H9 (cell line): ENCODE results near the gene RAD54L. TPM values are rescaled to one million over a fixed set of nuclear protein-coding genes. Genes with fewer than 3 reads are reported as not detected.
"Not testable (repeated sequence)": the region's sequence is repeated elsewhere in the genome, so short reads cannot be mapped to it uniquely, and the experiment has no call there.

Experiments used
- DNase-seq: peaks from one replicate; pipeline ENCODE4 v3.0.0-alpha.2; 2017
- H2AFZ ChIP-seq: one replicate; pipeline ENCODE4 v1.6.1; 2013; ENCODE audit warnings: mild to moderate bottlenecking, low read length, control low read depth, moderate library complexity
- H2AK5ac ChIP-seq: 2 replicates; pipeline ENCODE4 v1.6.1; 2013; ENCODE audit warnings: low read length, control low read depth, mixed read lengths; ENCODE audit not compliant: insufficient read length
- H2BK120ac ChIP-seq: one replicate; pipeline ENCODE4 v1.6.1; 2013; ENCODE audit warnings: low read depth, mild to moderate bottlenecking, low read length, control low read depth, inconsistent platforms; ENCODE audit not compliant: poor library complexity, severe bottlenecking
- H2BK12ac ChIP-seq: 2 replicates; pipeline ENCODE4 v1.6.1; 2013; ENCODE audit warnings: low read length, control low read depth, mixed read lengths, low read depth; ENCODE audit not compliant: insufficient read length
- H2BK15ac ChIP-seq: 2 replicates; pipeline ENCODE4 v1.6.1; 2013; ENCODE audit warnings: low read depth, low read length, control low read depth
- H2BK20ac ChIP-seq: one replicate; pipeline ENCODE4 v1.6.1; 2013; ENCODE audit warnings: low read depth, mild to moderate bottlenecking, low read length, control low read depth, inconsistent platforms; ENCODE audit not compliant: poor library complexity, severe bottlenecking
- H2BK5ac ChIP-seq: 2 replicates; pipeline ENCODE4 v1.6.1; 2013; ENCODE audit warnings: low read length, control low read depth, mixed read lengths; ENCODE audit not compliant: insufficient read length
- H3K14ac ChIP-seq: 2 replicates; pipeline ENCODE4 v1.6.1; 2013; ENCODE audit warnings: low read length, control low read depth; ENCODE audit not compliant: insufficient read depth
- H3K18ac ChIP-seq: 2 replicates; pipeline ENCODE4 v1.6.1; 2013; ENCODE audit warnings: low read depth, mild to moderate bottlenecking, mixed read lengths, low read length, control low read depth; ENCODE audit not compliant: insufficient read length
- H3K23ac ChIP-seq: 2 replicates; pipeline ENCODE4 v1.6.1; 2013; ENCODE audit warnings: low read length, control low read depth, mixed read lengths, low read depth; ENCODE audit not compliant: insufficient read length
- H3K23me2 ChIP-seq: 2 replicates; pipeline ENCODE4 v1.6.1; 2013; ENCODE audit warnings: low read depth, mild to moderate bottlenecking, mixed read lengths, low read length, control low read depth; ENCODE audit not compliant: insufficient read length, poor library complexity, severe bottlenecking
- H3K27ac ChIP-seq: 2 replicates; pipeline ENCODE4 v1.5.1; 2013; ENCODE audit warnings: low read length, control low read depth, mixed read lengths, low read depth; ENCODE audit not compliant: insufficient read length
- H3K27me3 ChIP-seq: 2 replicates; pipeline ENCODE4 v1.6.1; 2013; ENCODE audit warnings: low read length, control low read depth, inconsistent platforms; ENCODE audit not compliant: insufficient read depth
- H3K4ac ChIP-seq: 2 replicates; pipeline ENCODE4 v1.6.1; 2013; ENCODE audit warnings: low read depth, mild to moderate bottlenecking, control low read depth, inconsistent platforms, low read length, moderate library complexity
- H3K4me1 ChIP-seq: 2 replicates; pipeline ENCODE4 v1.6.1; 2013; ENCODE audit warnings: low read length, control low read depth, inconsistent platforms; ENCODE audit not compliant: insufficient read depth
- H3K4me2 ChIP-seq: 2 replicates; pipeline ENCODE4 v1.6.1; 2013; ENCODE audit warnings: low read length, control low read depth, mixed read lengths; ENCODE audit not compliant: insufficient read length, insufficient read depth
- H3K56ac ChIP-seq: 2 replicates; pipeline ENCODE4 v1.6.1; 2013; ENCODE audit warnings: low read depth, mild to moderate bottlenecking, mixed read lengths, low read length, control low read depth; ENCODE audit not compliant: insufficient read length
- H3K79me1 ChIP-seq: 2 replicates; pipeline ENCODE4 v1.6.1; 2013; ENCODE audit warnings: low read depth, mild to moderate bottlenecking, moderate library complexity, low read length, control low read depth, inconsistent platforms; ENCODE audit not compliant: insufficient read depth, poor library complexity, severe bottlenecking
- H3K79me2 ChIP-seq: 2 replicates; pipeline ENCODE4 v1.6.1; 2013; ENCODE audit warnings: low read length, control low read depth, inconsistent platforms; ENCODE audit not compliant: insufficient read depth
- H3K9ac ChIP-seq: 2 replicates; pipeline ENCODE4 v1.6.1; 2013; ENCODE audit warnings: low read length, control low read depth, mixed read lengths; ENCODE audit not compliant: insufficient read length; ENCODE audit errors: extremely low read depth
- H3K9me3 ChIP-seq: one replicate; pipeline ENCODE4 v1.6.1; 2013; ENCODE audit warnings: low read depth, low read length, inconsistent platforms; ENCODE audit not compliant: control insufficient read depth
- H3T11ph ChIP-seq: one replicate; pipeline ENCODE4 v1.6.1; 2013; ENCODE audit warnings: mild to moderate bottlenecking, low read length, control low read depth, inconsistent platforms
- H4K20me1 ChIP-seq: one replicate; pipeline ENCODE4 v1.6.1; 2013; ENCODE audit not compliant: control insufficient read depth, insufficient read length, insufficient read depth
- H4K5ac ChIP-seq: 2 replicates; pipeline ENCODE4 v1.6.1; 2013; ENCODE audit warnings: low read depth, mild to moderate bottlenecking, mixed read lengths, low read length, control low read depth; ENCODE audit not compliant: insufficient read length
- H4K8ac ChIP-seq: replicated peaks from 2 replicates; pipeline ENCODE4 v1.6.1; 2013; ENCODE audit warnings: low read length, control low read depth, mixed read lengths, low read depth; ENCODE audit not compliant: insufficient read length
- H4K91ac ChIP-seq: 2 replicates; pipeline ENCODE4 v1.6.1; 2013; ENCODE audit warnings: low read depth, mild to moderate bottlenecking, moderate library complexity, mixed read lengths, low read length, control low read depth; ENCODE audit not compliant: insufficient read length
- H3K27ac Mint-ChIP-seq, 3 experiments: 2 replicates in 2 of 3; 3 replicates in 1 of 3; pipeline ENCODE4 v1.8.0; 2020 to 2021; ENCODE audit warnings: mixed read lengths in 3 of 3, mild to moderate bottlenecking in 1 of 3, moderate library complexity in 1 of 3
- H3K27me3 Mint-ChIP-seq: 2 replicates; pipeline ENCODE4 v1.8.0; 2021; ENCODE audit warnings: low read depth, mild to moderate bottlenecking, moderate library complexity, mixed read lengths
- H3K36me3 Mint-ChIP-seq, 3 experiments: 2 replicates in 2 of 3; 3 replicates in 1 of 3; pipeline ENCODE4 v1.8.0; 2020 to 2021; ENCODE audit warnings: low read depth in 3 of 3, mixed read lengths in 3 of 3; ENCODE audit not compliant: insufficient read depth in 1 of 3
- H3K4me1 Mint-ChIP-seq, 2 experiments: 2 replicates each; pipeline ENCODE4 v1.8.0; 2020; ENCODE audit warnings: mixed read lengths in 2 of 2
- H3K4me3 Mint-ChIP-seq, 2 experiments: 2 replicates in 1 of 2; 3 replicates in 1 of 2; pipeline ENCODE4 v1.8.0; 2020 to 2021; ENCODE audit warnings: mild to moderate bottlenecking in 2 of 2, mixed read lengths in 2 of 2, moderate library complexity in 1 of 2
- H3K9me3 Mint-ChIP-seq, 2 experiments: 2 replicates in 1 of 2; 3 replicates in 1 of 2; pipeline ENCODE4 v1.8.0; 2020; ENCODE audit warnings: mild to moderate bottlenecking in 2 of 2, mixed read lengths in 2 of 2, moderate library complexity in 1 of 2
- WGBS: extraction: QIAGEN DNeasy Blood & Tissue Kit; methylation state at CpG from one replicate; pipeline ENCODE4 v1.1.7; 2013; ENCODE audit warnings: missing lambda C conversion rate, low lambda C conversion rate, mixed read lengths; ENCODE audit not compliant: insufficient read length; ENCODE audit errors: extremely low coverage; 5-methylcytosine and 5-hydroxymethylcytosine counted together
- total RNA-seq: library from RNA; stranded (reverse); gene quantifications from 2 replicates; pipeline ENCODE4 v1.2.1, GENCODE V29; 2021

Gene RAD54L
- total RNA-seq, 1 experiment from 2014 or later: 43.4 TPM

GRCh38 chr1:46319960-46320914 is 72.7 kb downstream of the RAD54L start:
- not testable (repeated sequence) for H4K20me1 ChIP-seq, H3K27ac ChIP-seq, H3K9ac ChIP-seq, H3K9me3 Mint-ChIP-seq, H3K9me3 ChIP-seq, H3K79me1 ChIP-seq, H3K23ac ChIP-seq, H3K4me2 ChIP-seq, H4K91ac ChIP-seq, H3K56ac ChIP-seq, H3K4ac ChIP-seq, H3T11ph ChIP-seq, H3K18ac ChIP-seq, H3K4me3 Mint-ChIP-seq, H3K14ac ChIP-seq, H3K23me2 ChIP-seq, H4K5ac ChIP-seq, H3K79me2 ChIP-seq, H2BK120ac ChIP-seq, H2BK15ac ChIP-seq, H3K27me3 ChIP-seq, DNase-seq, H2BK5ac ChIP-seq, H3K4me1 ChIP-seq, H2BK12ac ChIP-seq, H2BK20ac ChIP-seq, H2AFZ ChIP-seq, H4K8ac ChIP-seq, H3K27me3 Mint-ChIP-seq, H2AK5ac ChIP-seq
- peak overlapping the region in 2 of 3 experiments; percentile 20 to 54; a peak in 4 of 7 replicates for H3K27ac Mint-ChIP-seq
- H3K36me3 Mint-ChIP-seq: peaks cover 6 to 19% (median 14%) of the 10 kb centered on the region in 3 experiments; a peak in 6 of 7 replicates
- no CpG with 5 or more reads among the region's 13 CpGs for WGBS
- peaks cover 18 to 21% of the 10 kb centered on the region in 2 experiments for H3K4me1 Mint-ChIP-seq

- H3K56ac ChIP-seq, DNase-seq, H3K9ac ChIP-seq, H3K27me3 Mint-ChIP-seq, H2BK120ac ChIP-seq, H3K14ac ChIP-seq, H3K4me2 ChIP-seq, H3K27me3 ChIP-seq, H3K23ac ChIP-seq, H3K4me1 ChIP-seq, H2BK15ac ChIP-seq, H2BK20ac ChIP-seq, H3K9me3 ChIP-seq, H3K9me3 Mint-ChIP-seq, H4K8ac ChIP-seq, H2AK5ac ChIP-seq, H3K36me3 Mint-ChIP-seq, H2BK12ac ChIP-seq, H3T11ph ChIP-seq, H3K27ac ChIP-seq, H3K4me3 Mint-ChIP-seq, H2BK5ac ChIP-seq, H3K79me1 ChIP-seq, H3K79me2 ChIP-seq, H2AFZ ChIP-seq, H4K91ac ChIP-seq, H3K27ac Mint-ChIP-seq, H4K5ac ChIP-seq, H3K18ac ChIP-seq, H3K4ac ChIP-seq, H3K23me2 ChIP-seq, H4K20me1 ChIP-seq: not testable (repeated sequence)
- peaks cover 18 to 21% of the 10 kb centered on the region in 2 experiments for H3K4me1 Mint-ChIP-seq
- no CpG with 5 or more reads among the region's 6 CpGs for WGBS
Observed at GRCh38 chr1:46322191-46322590, 74.6 kb downstream of the RAD54L start.
